SK-N-SH treated with all-trans-retinoic acid at 6 μM for 48 hours (cell line): Measurements from ENCODE around the gene ATP8A2.

Source experiments
- ATAC-seq: fragments of 200-7000 bp; cut with Tn5 transposase; 3 replicates; pipeline ENCODE4 v1.9.1; 2020; ENCODE audit warnings: mild to moderate bottlenecking, moderate library complexity
- ARNTL ChIP-seq: fragments of 450-650 bp; formaldehyde crosslinking; IDR thresholded peaks from 2 replicates; pipeline ENCODE4 v1.5.0; 2020; ENCODE audit warnings: low read depth, mild to moderate bottlenecking, moderate library complexity, borderline replicate concordance
- BACH2 ChIP-seq: fragments of 250-450 bp; sonication (Bioruptor Pico); IDR thresholded peaks from 2 replicates; pipeline ENCODE4 v1.9.0; 2021; ENCODE audit warnings: mild to moderate bottlenecking, borderline replicate concordance
- CSDC2 ChIP-seq: fragments of 250-450 bp; sonication (Bioruptor Pico); IDR thresholded peaks from 2 replicates; pipeline ENCODE4 v1.5.0; 2020; ENCODE audit warnings: mild to moderate bottlenecking, moderate library complexity
- CSRNP3 ChIP-seq: fragments of 250-450 bp; sonication (Bioruptor Pico); IDR thresholded peaks from 2 replicates; pipeline ENCODE4 v1.5.1; 2021; ENCODE audit warnings: mild to moderate bottlenecking, moderate library complexity
- ESRRG ChIP-seq: fragments of 250-450 bp; sonication (Bioruptor Pico); IDR thresholded peaks from 2 replicates; pipeline ENCODE4 v1.6.1; 2021; ENCODE audit warnings: mild to moderate bottlenecking
- GLIS3 ChIP-seq: fragments of 250-450 bp; sonication (Bioruptor Pico); IDR thresholded peaks from 2 replicates; pipeline ENCODE4 v1.5.0; 2020; ENCODE audit warnings: mild to moderate bottlenecking, moderate library complexity
- ISL1 ChIP-seq: fragments of 250-450 bp; sonication (Bioruptor Pico); IDR thresholded peaks from 2 replicates; pipeline ENCODE4 v2.1.2; 2022; ENCODE audit warnings: mild to moderate bottlenecking, moderate library complexity
- OSR1 ChIP-seq: fragments of 250-450 bp; sonication (Bioruptor Pico); IDR thresholded peaks from 2 replicates; pipeline ENCODE4 v1.8.0; 2022; ENCODE audit warnings: moderate library complexity, mild to moderate bottlenecking, inconsistent platforms
- POU6F1 ChIP-seq: fragments of 250-450 bp; sonication (Bioruptor Pico); IDR thresholded peaks from 2 replicates; pipeline ENCODE4 v1.8.0; 2021; ENCODE audit warnings: low read depth, mild to moderate bottlenecking, moderate library complexity, borderline replicate concordance
- PPARA ChIP-seq: fragments of 250-450 bp; sonication (Bioruptor Pico); IDR thresholded peaks from 2 replicates; pipeline ENCODE4 v1.5.0; 2020; ENCODE audit warnings: mild to moderate bottlenecking, borderline replicate concordance
- RARB ChIP-seq: fragments of 250-450 bp; sonication (Bioruptor Pico); IDR thresholded peaks from 2 replicates; pipeline ENCODE4 v1.8.0; 2021; ENCODE audit warnings: mild to moderate bottlenecking, moderate library complexity
- SNAI2 ChIP-seq: fragments of 250-450 bp; sonication (Bioruptor Pico); IDR thresholded peaks from 2 replicates; pipeline ENCODE4 v1.5.0; 2020; ENCODE audit warnings: mild to moderate bottlenecking, moderate library complexity
- TCF4 ChIP-seq: fragments of 250-450 bp; sonication (Bioruptor Pico); IDR thresholded peaks from 2 replicates; pipeline ENCODE4 v1.8.0; 2021; ENCODE audit warnings: mild to moderate bottlenecking, moderate library complexity, borderline replicate concordance
- TOX ChIP-seq: fragments of 250-450 bp; sonication (Bioruptor Pico); IDR thresholded peaks from 2 replicates; pipeline ENCODE4 v1.8.0; 2021; ENCODE audit warnings: mild to moderate bottlenecking, moderate library complexity, borderline replicate concordance
- ZC3H10 ChIP-seq: fragments of 250-450 bp; sonication (Bioruptor Pico); IDR thresholded peaks from 2 replicates; pipeline ENCODE4 v1.5.1; 2021; ENCODE audit warnings: mild to moderate bottlenecking, moderate library complexity
- ZFP3 ChIP-seq: fragments of 250-450 bp; sonication (Bioruptor Pico); IDR thresholded peaks from 2 replicates; pipeline ENCODE4 v1.5.0; 2020; ENCODE audit warnings: mild to moderate bottlenecking, moderate library complexity
- ZFP30 ChIP-seq: fragments of 450-650 bp; formaldehyde crosslinking; IDR thresholded peaks from 2 replicates; pipeline ENCODE4 v1.5.0; 2022; ENCODE audit warnings: mild to moderate bottlenecking, moderate library complexity
- ZNF565 ChIP-seq: fragments of 450-650 bp; formaldehyde crosslinking; conservative IDR thresholded peaks from 2 replicates; pipeline ENCODE4 v1.5.0; 2020; ENCODE audit warnings: low read depth, mild to moderate bottlenecking, moderate library complexity
- ZNF70 ChIP-seq: fragments of 450-650 bp; formaldehyde crosslinking; IDR thresholded peaks from 2 replicates; pipeline ENCODE4 v1.5.0; 2020; ENCODE audit warnings: mild to moderate bottlenecking, moderate library complexity
- ZNF8 ChIP-seq: fragments of 450-650 bp; formaldehyde crosslinking; IDR thresholded peaks from 2 replicates; pipeline ENCODE4 v1.5.0; 2020; ENCODE audit warnings: mild to moderate bottlenecking, moderate library complexity
- TF ChIP-seq, protein P1 (sequence below): fragments of 250-450 bp; sonication (Bioruptor Pico); IDR thresholded peaks from 2 replicates; pipeline ENCODE4 v1.5.0; 2020; ENCODE audit warnings: mild to moderate bottlenecking, moderate library complexity
- TF ChIP-seq, protein P2 (sequence below): fragments of 250-450 bp; sonication (Bioruptor Pico); IDR thresholded peaks from 2 replicates; pipeline ENCODE4 v1.5.1; 2020; ENCODE audit warnings: low read depth, mild to moderate bottlenecking, moderate library complexity

Gene ATP8A2

DNA sequence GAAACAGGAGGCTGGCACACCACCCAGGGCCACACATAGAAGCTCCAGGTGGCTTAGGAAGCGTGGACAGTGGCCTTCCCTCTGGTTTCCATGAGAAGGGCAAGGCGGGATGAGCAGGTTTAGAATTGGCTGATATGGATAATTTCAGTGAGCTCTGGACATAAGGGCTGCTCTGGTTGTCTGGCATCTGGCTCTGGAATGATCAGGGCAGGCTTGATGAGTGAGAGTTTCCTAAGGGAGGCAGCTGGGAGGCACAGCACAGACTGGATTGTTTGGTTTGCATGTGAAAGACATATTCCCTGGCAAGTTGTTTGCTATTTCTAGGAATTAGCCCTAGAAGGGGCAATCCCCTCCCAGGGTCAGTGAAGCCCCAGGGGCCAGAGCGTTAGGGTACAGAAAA is 129.5 kb downstream of the ATP8A2 start (continued):
- no peak for TF ChIP-seq ZNF565 (CRISPR knock-in tag)
- no peak for TF ChIP-seq BACH2 (CRISPR knock-in tag)
- TF ChIP-seq ARNTL = no peak
- no peak for TF ChIP-seq PPARA

DNA sequence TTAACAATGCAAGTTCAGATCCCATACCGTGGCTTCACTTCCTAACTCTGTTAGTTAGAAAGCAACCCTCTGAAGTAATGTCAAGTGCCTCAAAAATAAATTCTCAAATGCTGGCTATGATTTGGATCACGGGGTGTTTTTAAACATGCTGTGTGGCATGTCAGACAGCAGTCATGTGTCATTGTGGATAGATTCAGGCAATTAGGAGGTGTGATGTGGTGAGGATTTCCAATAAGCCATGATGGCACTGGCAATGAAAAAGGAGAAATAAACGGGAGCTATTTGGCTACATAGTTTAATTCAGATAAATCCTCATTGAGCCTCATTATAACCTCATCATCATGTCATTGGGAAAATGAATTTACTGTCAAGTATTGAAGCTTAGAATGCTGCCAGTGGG is 130.3 kb downstream of the ATP8A2 start:
- no peak for ATAC-seq
- TF ChIP-seq ISL1 (no peak), GLIS3 (CRISPR knock-in tag) (no peak), ZFP3 (no peak), ZNF70 (no peak), OSR1 (no peak), POU6F1 (CRISPR knock-in tag) (no peak), RARB (no peak), CSRNP3 (CRISPR knock-in tag) (no peak), ZNF565 (CRISPR knock-in tag) (no peak), TOX (CRISPR knock-in tag) (no peak), SNAI2 (CRISPR knock-in tag) (no peak)
- TF ChIP-seq, protein P1, sequence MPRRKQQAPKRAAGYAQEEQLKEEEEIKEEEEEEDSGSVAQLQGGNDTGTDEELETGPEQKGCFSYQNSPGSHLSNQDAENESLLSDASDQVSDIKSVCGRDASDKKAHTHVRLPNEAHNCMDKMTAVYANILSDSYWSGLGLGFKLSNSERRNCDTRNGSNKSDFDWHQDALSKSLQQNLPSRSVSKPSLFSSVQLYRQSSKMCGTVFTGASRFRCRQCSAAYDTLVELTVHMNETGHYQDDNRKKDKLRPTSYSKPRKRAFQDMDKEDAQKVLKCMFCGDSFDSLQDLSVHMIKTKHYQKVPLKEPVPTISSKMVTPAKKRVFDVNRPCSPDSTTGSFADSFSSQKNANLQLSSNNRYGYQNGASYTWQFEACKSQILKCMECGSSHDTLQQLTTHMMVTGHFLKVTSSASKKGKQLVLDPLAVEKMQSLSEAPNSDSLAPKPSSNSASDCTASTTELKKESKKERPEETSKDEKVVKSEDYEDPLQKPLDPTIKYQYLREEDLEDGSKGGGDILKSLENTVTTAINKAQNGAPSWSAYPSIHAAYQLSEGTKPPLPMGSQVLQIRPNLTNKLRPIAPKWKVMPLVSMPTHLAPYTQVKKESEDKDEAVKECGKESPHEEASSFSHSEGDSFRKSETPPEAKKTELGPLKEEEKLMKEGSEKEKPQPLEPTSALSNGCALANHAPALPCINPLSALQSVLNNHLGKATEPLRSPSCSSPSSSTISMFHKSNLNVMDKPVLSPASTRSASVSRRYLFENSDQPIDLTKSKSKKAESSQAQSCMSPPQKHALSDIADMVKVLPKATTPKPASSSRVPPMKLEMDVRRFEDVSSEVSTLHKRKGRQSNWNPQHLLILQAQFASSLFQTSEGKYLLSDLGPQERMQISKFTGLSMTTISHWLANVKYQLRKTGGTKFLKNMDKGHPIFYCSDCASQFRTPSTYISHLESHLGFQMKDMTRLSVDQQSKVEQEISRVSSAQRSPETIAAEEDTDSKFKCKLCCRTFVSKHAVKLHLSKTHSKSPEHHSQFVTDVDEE = no peak
- TF ChIP-seq, all 23 proteins: peak for 0

DNA sequence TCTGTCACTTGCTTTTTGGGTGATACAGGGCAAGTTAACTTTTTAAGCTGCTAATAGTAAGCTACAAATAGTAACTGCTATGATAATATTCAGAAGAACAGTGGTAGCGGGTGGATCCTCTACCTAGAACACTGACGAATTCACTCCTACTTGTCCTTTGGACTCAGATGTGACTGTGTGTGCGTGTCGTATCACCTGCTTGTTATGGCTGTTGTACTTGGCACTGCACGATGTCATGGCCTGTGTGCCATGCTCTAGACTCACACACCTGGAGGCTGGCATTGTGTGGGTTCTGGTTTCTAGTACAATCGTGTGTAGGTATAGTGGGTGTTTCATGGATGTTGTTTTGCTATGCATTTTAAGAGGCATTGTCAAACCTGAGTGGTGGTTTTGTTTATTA is 130.8 kb downstream of the ATP8A2 start:
- no peak for ATAC-seq
- TF ChIP-seq GLIS3 (CRISPR knock-in tag) (no peak), SNAI2 (CRISPR knock-in tag) (no peak), OSR1 (no peak), ZFP3 (no peak), ZNF8 (CRISPR knock-in tag) (no peak), ZFP30 (CRISPR knock-in tag) (no peak), ISL1 (no peak), CSDC2 (CRISPR knock-in tag) (no peak), ARNTL (no peak), TOX (CRISPR knock-in tag) (no peak), TCF4 (CRISPR knock-in tag) (no peak), ZC3H10 (CRISPR knock-in tag) (no peak)
- TF ChIP-seq, protein P2, sequence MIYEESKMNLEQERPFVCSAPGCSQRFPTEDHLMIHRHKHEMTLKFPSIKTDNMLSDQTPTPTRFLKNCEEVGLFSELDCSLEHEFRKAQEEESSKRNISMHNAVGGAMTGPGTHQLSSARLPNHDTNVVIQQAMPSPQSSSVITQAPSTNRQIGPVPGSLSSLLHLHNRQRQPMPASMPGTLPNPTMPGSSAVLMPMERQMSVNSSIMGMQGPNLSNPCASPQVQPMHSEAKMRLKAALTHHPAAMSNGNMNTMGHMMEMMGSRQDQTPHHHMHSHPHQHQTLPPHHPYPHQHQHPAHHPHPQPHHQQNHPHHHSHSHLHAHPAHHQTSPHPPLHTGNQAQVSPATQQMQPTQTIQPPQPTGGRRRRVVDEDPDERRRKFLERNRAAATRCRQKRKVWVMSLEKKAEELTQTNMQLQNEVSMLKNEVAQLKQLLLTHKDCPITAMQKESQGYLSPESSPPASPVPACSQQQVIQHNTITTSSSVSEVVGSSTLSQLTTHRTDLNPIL = no peak

DNA sequence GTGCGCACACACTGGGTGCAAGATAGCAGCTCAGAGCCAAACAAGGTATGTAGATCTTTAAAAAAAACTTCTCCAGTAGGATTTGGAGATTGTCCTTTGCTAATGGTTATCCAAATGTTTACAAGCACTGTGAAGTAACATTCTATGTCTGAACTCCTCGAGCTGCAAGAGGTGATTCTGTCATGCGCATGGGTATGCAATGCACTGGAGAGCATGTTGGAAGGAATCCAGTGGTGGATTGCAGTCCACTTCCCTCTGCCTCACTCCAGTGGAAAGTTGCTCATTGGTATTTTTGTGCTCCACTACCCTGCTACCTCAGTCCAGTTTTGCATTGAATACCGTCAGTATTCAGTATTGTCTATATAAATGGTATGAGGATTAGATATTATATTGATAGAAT is 132.1 kb downstream of the ATP8A2 start:
- no peak for ATAC-seq
- TF ChIP-seq ZFP3 (no peak), OSR1 (no peak), ESRRG (no peak), POU6F1 (CRISPR knock-in tag) (no peak), CSRNP3 (CRISPR knock-in tag) (no peak), ISL1 (no peak), BACH2 (CRISPR knock-in tag) (no peak), CSDC2 (CRISPR knock-in tag) (no peak), ARNTL (no peak), TCF4 (CRISPR knock-in tag) (no peak), ZNF8 (CRISPR knock-in tag) (no peak), PPARA (no peak)
- TF ChIP-seq, protein P2 = no peak
